Measurements from ENCODE around the gene FGF1.

FGF1 gene

GRCh38 chr5:142549834-142550233 lies 136.1 kb downstream of the FGF1 start:
- in situ Hi-C loops (cut with MboI; ENCODE audit: low sequenced_read_pairs) = loop anchor here (10.0 to 25.0 kb wide), 2 partner anchors 395 to 538 kb away; partner anchors contain the start of gene GNPDA1

DNA sequence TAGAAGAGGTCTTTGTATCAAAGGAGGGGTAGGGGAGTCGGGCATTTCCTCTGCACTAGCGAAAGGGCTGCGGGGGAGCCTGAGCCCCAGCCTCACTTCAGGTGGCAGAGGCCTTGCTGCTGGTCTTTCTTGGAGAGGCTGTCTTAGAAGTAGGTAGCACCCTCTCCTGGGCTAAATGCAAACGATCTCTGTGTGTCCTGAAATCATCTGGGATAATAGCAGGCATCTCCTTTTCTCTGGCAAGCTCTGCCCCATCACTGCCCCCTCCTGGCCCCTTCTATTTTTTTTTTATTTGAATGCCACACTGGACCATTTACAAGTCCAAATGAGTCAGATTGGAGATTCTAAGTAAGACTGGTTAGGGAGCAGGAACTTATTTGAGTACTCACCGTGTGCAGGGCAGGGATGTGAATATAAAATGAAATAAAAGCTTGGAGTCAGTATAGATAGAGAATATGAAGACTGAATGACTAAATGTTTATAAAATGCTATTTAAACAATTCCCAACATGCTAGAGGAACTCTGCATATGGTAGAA lies 137.1 kb downstream of the FGF1 start:
- in situ Hi-C loops (cut with MboI; ENCODE audit: low sequenced_read_pairs) = no loop called here

- in situ Hi-C loops (cut with MboI; ENCODE audit: low sequenced_read_pairs) = no loop called here
Measured at GRCh38 chr5:142547445-142548380, 138.2 kb downstream of the FGF1 start.

DNA sequence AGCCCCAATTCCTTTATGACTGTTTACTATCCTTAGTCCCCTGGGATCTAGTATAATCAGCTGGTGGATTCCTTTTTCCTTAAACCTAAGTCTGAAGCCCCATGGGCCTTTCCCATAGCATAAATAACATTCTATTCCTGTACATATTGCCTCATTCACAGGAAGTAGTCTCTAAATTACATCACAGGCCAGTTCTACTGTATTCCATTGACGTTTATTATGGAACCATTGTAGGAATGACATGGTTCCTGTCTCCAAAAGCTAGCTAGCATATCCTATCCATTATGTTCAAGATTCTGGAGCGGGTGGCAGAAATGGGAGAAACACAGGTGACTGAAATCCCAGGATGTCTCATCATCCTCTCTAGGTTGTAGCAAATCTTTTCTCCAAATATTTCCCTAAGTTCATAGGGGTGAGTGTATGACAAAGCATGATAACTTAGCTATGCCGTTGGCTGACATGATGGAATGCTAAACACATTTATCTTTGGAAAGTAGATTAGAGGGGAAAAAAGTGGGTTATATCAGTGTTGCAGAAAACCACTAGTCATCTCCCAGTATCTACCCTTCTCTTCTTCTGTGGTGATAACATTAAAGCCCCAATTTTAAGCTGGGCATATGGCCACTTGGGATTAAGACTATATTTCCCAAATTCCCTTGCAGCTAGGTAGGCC lies 140.1 kb downstream of the FGF1 start:
- in situ Hi-C loops (cut with MboI; ENCODE audit: low sequenced_read_pairs) = no loop called here

DNA sequence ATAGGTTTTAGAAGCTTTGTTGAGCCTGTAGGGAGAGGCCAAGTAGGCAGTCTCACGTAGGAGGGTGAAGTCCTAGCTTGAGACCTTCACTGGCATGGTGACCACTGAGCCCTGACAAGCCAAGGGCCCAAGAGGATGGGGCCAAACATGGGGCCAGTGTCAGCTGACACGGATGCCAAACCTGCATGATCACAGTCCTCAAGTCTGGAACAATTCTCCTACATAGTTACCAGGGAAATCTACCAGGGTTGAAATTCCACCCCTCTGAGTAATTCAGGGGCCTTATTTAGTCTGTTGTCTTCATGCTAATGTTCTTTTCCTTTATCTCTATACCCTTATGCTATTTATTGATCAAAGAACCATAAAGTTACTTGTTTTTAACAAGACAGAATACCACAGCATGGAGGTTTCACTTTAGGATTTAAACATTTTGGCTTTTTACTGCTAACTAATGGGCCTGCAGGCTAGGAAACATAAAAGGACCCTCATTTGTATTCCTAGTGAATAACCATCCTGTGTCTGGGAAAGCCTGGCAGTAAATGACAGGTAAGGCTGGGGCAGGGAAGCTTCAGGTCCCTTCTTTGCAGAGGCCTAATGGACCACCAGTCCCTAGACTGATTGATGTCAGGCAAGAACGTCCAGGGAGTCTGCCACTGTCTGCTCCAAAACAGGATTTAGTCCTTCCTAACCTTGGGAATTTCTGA lies 140.8 kb downstream of the FGF1 start:
- in situ Hi-C loops (cut with MboI; ENCODE audit: low sequenced_read_pairs) = no loop called here

DNA sequence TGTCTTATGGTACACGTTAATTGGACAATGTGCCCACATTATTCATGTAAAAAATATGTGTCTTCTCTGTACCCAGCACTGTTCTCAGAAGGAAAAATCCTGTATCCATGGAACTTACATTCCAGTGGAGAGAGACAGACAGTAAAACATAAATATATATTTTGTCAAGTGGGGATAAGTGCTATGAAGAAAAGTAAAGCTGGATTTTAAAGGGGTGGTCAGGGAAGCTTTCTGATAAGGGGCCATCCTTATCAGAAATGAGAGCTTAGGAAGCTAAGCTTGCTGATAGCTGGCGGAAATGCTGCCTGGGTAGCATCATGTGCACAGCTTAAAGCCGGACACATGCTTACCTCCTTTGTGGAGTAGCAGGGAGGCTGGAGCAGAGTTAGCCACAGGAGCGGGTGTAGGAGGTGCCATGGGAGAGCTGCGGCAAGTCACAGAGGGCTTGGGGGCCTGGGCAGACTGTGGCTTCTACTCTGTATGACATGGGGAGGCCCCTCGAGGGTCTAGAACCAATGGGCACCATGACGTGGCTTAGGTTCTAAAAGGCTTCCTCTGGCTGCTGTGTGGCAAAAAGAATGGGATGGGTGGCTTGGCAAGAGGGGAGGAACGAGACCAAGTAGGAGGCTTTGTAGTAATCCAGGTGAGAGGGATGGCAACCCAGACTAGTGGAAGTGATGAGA lies 141.7 kb downstream of the FGF1 start:
- in situ Hi-C loops (cut with MboI; ENCODE audit: low sequenced_read_pairs) = no loop called here

- in situ Hi-C loops (cut with MboI; ENCODE audit: low sequenced_read_pairs) = no loop called here
Measured at GRCh38 chr5:142542906-142543305, 143.0 kb downstream of the FGF1 start.

Data from HL-60/S4 treated with phorbol 12-myristate 13-acetate at 8.2 ng/mL for 4 days and 3 days (cell line).